Ramos (cell line): ENCODE data around the gene BCL2L15.

ENCODE experiments used
- in situ Hi-C: fragments of 300-500 bp; cut with MboI; formaldehyde crosslinking; loops from one replicate; pipeline ENCODE4 v1.14.3; 2022; ENCODE audit warnings: low sequenced_read_pairs; ENCODE audit not compliant: unreplicated experiment

The BCL2L15 gene

DNA sequence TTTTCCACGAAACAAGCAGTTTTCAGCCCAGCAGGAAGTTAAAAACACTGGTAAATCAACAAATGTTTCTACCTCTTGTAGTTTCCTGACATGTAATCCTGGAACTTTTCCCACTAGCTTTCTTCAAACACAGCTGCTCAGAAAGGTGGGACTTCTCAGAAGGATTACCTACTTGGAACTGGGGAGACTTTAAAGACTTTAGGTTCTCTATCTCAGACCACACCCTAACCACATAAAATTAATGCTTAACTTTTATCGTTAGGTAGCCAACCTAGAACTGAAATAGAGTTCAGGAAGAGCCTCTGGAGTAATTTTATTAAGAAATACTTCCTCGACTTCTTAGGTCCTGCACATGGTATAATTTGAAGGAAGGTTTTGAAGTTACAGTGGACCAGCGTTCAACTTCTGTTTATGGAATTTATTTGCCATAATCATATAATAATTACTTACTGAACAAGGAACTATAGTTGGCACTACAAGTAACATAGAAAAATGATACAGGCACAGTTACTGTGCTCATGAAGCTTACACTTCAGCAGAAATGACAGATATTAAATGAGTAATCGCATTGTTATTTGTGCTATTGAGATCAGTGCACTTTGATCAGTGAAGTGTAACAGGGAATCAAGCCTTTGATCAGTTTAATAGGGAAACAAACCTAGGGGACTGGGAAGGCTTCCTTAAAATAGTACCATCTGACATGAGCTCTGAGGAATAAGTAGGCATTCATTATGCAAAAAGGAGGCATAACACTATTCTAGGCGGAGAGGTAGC is at the start of gene BCL2L15:
BCL2L15 (minus strand) TSS at position 180 of the 774 bp plus-strand sequence. CDS start 206 bp downstream, outside the sequence.
- in situ Hi-C loops: no loop called here

- in situ Hi-C loops: no loop called here
Observed at GRCh38 chr1:113937146-113937545, 49.8 kb upstream of the BCL2L15 start.

DNA sequence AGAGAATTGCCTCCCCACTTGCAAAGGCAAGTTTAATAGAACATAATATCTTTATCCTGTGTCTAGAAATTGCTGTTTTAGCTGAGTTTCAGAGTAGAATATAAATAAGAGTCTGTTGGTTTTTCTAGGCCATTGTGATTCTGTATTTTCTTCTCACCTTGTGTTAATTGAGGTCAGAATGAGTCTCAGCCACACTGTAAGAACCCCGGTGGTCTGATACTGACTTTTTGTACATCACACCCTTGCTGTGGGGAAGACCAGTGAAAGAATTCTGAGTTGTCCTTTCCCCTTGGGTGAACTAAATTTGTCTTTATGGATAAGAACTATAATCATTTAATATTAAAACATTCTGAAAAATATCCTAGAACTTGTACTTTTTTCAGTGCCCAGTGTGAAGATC is 48.6 kb upstream of the BCL2L15 start:
- in situ Hi-C loops: no loop called here

- in situ Hi-C loops: no loop called here
Observed at GRCh38 chr1:113935176-113935575, 47.8 kb upstream of the BCL2L15 start.

GRCh38 chr1:113934511-113935055 is 47.2 kb upstream of the BCL2L15 start:
- in situ Hi-C loops: no loop called here

DNA sequence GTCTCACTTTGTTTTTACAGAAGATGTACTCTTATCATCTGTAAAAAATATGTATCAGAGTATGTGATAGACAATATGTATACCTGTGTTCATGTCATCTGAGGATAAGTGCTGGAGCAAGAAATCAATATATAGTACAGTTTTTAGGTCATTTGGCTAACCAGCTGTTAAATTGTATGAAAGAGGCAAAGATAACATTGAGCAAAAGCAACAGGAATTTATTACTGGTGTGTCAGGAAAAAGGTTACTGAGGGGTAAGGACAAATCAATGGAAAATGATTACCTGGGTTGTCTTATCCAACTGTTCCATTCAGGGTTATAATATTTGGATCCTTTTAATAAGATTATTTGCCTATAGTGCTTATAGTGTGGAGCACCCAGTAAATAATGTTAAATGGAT is 46.6 kb upstream of the BCL2L15 start:
- in situ Hi-C loops: no loop called here

- in situ Hi-C loops: no loop called here
Observed at GRCh38 chr1:113931451-113931851, 44.1 kb upstream of the BCL2L15 start.

DNA sequence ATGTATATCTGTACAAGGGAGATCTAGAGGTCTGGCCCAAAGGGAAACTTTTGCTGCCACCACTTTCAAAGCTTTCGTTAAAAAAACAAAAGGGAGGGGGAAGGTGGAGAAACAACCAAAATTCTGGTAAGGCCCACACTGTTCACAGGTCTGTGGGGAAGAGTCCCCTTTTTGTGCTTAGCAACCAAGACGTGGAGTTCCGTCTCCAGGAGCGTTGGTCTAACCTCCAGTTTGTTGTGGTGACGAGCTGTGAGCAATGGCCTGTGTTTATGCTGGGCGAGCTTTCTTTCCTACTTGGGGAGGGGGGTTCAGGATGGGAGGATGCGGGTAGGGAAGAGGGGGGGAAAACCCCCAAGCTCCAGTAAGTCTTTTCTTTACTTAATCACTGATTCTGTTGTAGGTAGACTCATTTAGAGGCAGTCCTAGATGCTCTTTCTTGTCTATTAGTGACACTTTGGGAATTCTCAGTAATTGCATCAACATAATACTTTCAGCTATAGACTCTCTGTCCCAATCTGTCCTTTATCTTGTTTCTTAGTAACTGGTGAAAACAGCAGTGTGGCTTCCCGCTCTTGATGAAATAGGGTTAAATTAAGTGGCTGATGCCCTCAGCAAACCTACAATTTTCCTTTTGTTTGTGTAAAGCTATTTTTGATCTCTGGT is 43.2 kb upstream of the BCL2L15 start:
- in situ Hi-C loops: no loop called here

GRCh38 chr1:113929750-113930498 is 42.5 kb upstream of the BCL2L15 start:
- in situ Hi-C loops: no loop called here

GRCh38 chr1:113928941-113929749 is 41.8 kb upstream of the BCL2L15 start, which contains the start of gene HIPK1:
Gene HIPK1 (plus strand): TSS chr1:113929324.
- in situ Hi-C loops: no loop called here

DNA sequence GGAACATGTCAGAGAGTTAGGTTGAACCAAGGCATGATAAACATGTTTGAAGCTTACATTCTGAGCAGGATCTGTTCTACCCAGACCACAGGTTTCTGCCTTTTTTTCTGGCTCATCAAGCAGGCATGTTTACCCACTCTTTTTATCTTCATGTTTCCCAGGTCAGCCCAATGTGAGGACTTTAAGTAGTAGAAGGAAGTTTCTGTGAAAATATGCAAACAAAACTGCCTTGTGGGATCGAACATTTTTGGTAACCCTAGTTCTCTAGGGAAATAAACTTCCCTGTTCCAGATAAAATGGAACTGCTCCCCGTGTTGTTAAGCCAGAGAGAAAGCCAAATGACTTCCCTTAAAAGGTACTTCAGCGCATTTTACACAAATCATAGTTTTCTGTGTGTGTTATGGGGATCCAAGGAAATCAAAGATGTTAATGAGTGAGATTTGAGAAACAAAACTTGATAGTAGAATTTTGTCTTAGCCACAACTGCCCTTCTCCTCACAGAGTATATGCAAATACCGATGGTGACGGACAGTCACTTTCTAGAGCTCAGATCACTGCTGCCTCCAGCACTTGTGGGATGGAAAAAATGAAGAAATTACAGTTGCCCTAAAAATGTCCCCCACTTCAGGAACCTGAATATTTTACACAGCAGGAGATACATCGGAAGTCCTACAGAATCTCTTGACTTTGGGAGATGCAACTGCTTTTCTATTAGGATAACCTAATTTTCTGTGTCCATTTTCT is 41.0 kb upstream of the BCL2L15 start:
- in situ Hi-C loops: no loop called here

DNA sequence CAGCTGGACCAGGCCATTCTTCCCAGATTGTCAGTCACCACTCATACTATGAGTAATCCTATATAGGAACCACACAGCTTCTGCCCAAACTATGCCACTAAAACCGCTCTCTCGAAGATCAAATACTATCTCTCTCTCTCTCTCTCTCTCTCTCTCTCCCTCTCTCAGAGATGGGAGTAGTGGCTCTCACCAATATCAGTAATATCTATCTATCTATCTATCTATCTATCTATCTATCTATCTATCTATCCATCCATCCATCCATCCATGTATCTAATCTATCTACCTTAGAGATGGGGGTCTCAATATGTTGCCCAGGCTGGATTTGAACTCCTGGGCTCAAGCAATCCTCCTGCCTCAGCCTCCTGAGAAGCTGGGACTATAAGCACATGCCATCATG is 37.1 kb upstream of the BCL2L15 start:
- in situ Hi-C loops: no loop called here

DNA sequence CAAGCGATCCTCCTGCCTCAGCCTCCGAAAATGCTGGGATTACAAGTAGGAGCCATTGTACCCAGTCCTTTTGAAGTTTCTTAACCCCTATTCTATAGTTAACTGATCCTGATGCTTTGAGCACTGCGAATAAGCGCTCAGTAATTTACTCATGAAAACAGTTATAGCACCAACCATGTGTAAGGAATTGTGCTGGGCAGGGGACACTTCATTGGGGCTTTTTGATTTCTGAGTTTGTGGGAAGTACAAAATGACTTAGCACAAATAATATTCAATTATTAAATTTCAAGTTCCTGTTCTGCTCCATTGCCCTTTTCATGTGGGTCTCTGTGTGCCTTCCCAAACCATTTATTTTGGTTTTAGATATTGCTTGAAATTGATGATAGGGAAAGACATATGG is 35.6 kb upstream of the BCL2L15 start:
- in situ Hi-C loops: no loop called here

DNA sequence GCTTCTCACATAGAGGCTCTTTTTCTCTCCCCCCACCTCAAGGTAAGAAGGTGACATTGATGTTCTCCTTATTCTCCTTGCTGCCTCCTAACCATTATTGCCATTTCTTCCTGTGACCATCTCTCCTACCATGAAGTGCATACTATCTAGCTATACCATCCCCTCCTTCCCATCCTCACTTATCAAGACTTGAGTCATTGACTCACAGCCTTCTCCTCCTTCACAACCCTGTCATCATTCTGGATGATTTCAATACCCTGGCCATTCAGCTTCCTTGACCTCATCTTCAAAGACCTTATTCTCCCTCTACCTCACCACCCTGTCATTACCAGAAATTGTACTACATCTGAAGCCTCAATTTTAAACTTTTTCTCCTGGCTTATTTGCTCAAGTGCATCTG is 30.9 kb upstream of the BCL2L15 start:
- in situ Hi-C loops: no loop called here

DNA sequence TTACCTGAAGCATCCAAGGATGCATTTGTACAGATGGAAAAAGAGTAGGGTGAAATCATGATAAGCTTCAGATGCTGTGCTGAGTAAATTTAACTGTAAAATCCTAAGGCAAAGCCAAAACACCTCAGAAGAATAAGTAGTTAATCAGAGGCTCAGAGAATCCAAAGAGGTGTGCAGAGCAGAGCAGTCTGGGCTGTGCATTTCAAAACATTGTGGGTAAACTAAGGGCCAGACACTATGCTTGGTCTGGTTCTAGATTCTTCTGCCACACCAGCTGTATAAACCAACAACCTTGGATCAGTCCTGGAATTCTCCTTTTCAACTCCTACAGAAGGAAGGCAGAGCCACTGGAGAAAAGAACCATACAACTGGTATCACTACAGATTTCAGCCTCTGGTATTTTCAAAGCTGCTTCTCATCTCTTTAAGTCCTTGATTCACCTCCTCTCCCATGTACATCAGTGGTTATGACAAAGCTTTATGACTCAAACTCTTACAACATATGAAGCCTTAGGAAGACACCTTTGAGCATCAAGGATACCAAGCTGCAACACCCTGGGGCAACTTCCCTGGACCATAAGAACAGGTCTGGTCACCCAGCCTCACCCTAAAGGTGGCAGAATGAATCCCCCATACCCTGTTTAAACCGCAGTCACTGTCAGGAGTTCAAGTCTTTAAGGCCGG is 30.2 kb upstream of the BCL2L15 start:
- in situ Hi-C loops: no loop called here

GRCh38 chr1:113916974-113917373 is 29.6 kb upstream of the BCL2L15 start:
- in situ Hi-C loops: no loop called here

GRCh38 chr1:113913887-113914664 is 26.7 kb upstream of the BCL2L15 start:
- in situ Hi-C loops: no loop called here

GRCh38 chr1:113913312-113913668 is 25.9 kb upstream of the BCL2L15 start:
- in situ Hi-C loops: no loop called here
